B cell (primary cell): Measurements from ENCODE around the gene NLGN1. TPM values are rescaled to one million over a fixed set of nuclear protein-coding genes. Genes with fewer than 3 reads are reported as not detected.

Experiments
- ATAC-seq: fragments of 200-7000 bp; cut with Tn5 transposase; one replicate; pipeline ENCODE4 v1.10.0; 2021; ENCODE audit warnings: low read depth, mild to moderate bottlenecking, moderate number of reproducible peaks, moderate library complexity
- CTCF ChIA-PET: fragments of 350-600 bp; sonication (Branson Sonifier 250); formaldehyde crosslinking; loops from one replicate; lab custom pipeline; 2021; ENCODE audit warnings: antibody characterized with exemption, inconsistent platforms; lab: Charles Lee
- POLR2A ChIA-PET: fragments of 350-600 bp; sonication (Branson Sonifier 250); formaldehyde crosslinking; loops from one replicate; lab custom pipeline; 2021; ENCODE audit warnings: antibody characterized with exemption; lab: Charles Lee
- DNase-seq: peaks from one replicate; pipeline ENCODE4 v3.0.0; 2013
- H2AFZ ChIP-seq: 2 replicates; pipeline ENCODE4 v1.6.1; 2012; ENCODE audit warnings: mild to moderate bottlenecking, low read depth, low read length; ENCODE audit not compliant: insufficient read depth, poor library complexity, severe bottlenecking
- H3K27ac ChIP-seq, 2 donors: 1 replicate in 1 of 2; 2 replicates in 1 of 2; pipeline ENCODE4 v1.5.1; 2012 to 2013; ENCODE audit warnings: low read length in 2 of 2, mild to moderate bottlenecking in 2 of 2, moderate library complexity in 1 of 2
- H3K27me3 ChIP-seq, 4 experiments: fragments of 200-600 bp in 1 of 4; sonication (generic) in 1 of 4; replicated peaks in 1 of 4; 1 replicate in 2 of 4; 2 replicates in 2 of 4; pipeline versions ENCODE4 v1.6.1 to v1.7.0; 2013 to 2016; ENCODE audit warnings: low read length in 3 of 4, mild to moderate bottlenecking in 2 of 4, mixed read lengths in 1 of 4, moderate library complexity in 1 of 4; ENCODE audit not compliant: insufficient read depth in 4 of 4, control insufficient read depth in 3 of 4; ENCODE audit errors: control extremely low read depth in 1 of 4
- H3K36me3 ChIP-seq, 2 experiments: replicated peaks in 1 of 2; 1 replicate in 1 of 2; 2 replicates in 1 of 2; pipeline versions ENCODE4 v1.6.1 to v1.7.1; 2013; ENCODE audit warnings: low read length in 1 of 2; ENCODE audit not compliant: insufficient read depth in 2 of 2, control insufficient read depth in 1 of 2; ENCODE audit errors: control extremely low read depth in 1 of 2, extremely low read depth in 1 of 2
- H3K4me1 ChIP-seq, 2 donors: fragments of 200-600 bp in 1 of 2; sonication (generic) in 1 of 2; 1 replicate in 1 of 2; 2 replicates in 1 of 2; pipeline versions ENCODE4 v1.5.1 to v1.6.1; 2013 to 2017; ENCODE audit warnings: low read length in 2 of 2; ENCODE audit not compliant: control insufficient read depth in 2 of 2, insufficient read depth in 2 of 2
- H3K4me2 ChIP-seq: replicated peaks from 2 replicates; pipeline ENCODE3; 2012; ENCODE audit warnings: mild to moderate bottlenecking, low read depth, low read length; ENCODE audit not compliant: poor library complexity, severe bottlenecking
- H3K4me3 ChIP-seq, 5 experiments: fragments of 200-600 bp in 1 of 5; sonication (generic) in 1 of 5; 1 replicate in 3 of 5; 2 replicates in 2 of 5; pipeline versions ENCODE4 v1.5.1 to v1.7.0; 2011 to 2016; ENCODE audit warnings: low read length in 4 of 5, mild to moderate bottlenecking in 4 of 5, low read depth in 2 of 5, control low read depth in 1 of 5, moderate library complexity in 1 of 5; ENCODE audit not compliant: insufficient read depth in 1 of 5; ENCODE audit errors: control extremely low read depth in 1 of 5, extremely low read depth in 1 of 5
- H3K79me2 ChIP-seq: fragments of 200-600 bp; sonication (generic); one replicate; pipeline ENCODE4 v1.6.0; 2016; ENCODE audit warnings: low read length; ENCODE audit not compliant: control insufficient read depth, insufficient read depth
- H3K9ac ChIP-seq: fragments of 200-600 bp; sonication (generic); 2 replicates; pipeline ENCODE4 v1.6.1; 2017; ENCODE audit warnings: mild to moderate bottlenecking, low read length, moderate library complexity
- H3K9me3 ChIP-seq, 3 donors: one replicate each; pipeline versions ENCODE4 v1.6.1 to v1.7.1; 2013; ENCODE audit warnings: low read length in 2 of 3; ENCODE audit not compliant: control insufficient read depth in 2 of 3, insufficient read depth in 1 of 3; ENCODE audit errors: control extremely low read depth in 1 of 3
- H4K20me1 ChIP-seq: 2 replicates; pipeline ENCODE4 v1.6.0; 2012; ENCODE audit warnings: mild to moderate bottlenecking, low read length; ENCODE audit not compliant: insufficient read depth, control insufficient read depth, poor library complexity, severe bottlenecking
- H3K27ac Mint-ChIP-seq: one replicate; pipeline ENCODE4 v1.8.0; 2021; ENCODE audit warnings: mixed read lengths
- H3K27me3 Mint-ChIP-seq: one replicate; pipeline ENCODE4 v1.8.0; 2021; ENCODE audit warnings: mixed read lengths
- H3K4me1 Mint-ChIP-seq: one replicate; pipeline ENCODE4 v1.8.0; 2021; ENCODE audit warnings: mixed read lengths
- H3K4me3 Mint-ChIP-seq: one replicate; pipeline ENCODE4 v1.8.0; 2021; ENCODE audit warnings: mixed read lengths
- H3K9me3 Mint-ChIP-seq: one replicate; pipeline ENCODE4 v1.8.0; 2022; ENCODE audit warnings: mixed read lengths; ENCODE audit not compliant: insufficient read depth
- CTCF ChIP-seq: fragments of 200-600 bp; IDR thresholded peaks from one replicate; pipeline ENCODE4 v1.8.0; 2022; ENCODE audit warnings: antibody characterized with exemption, mild to moderate bottlenecking
- EZH2 ChIP-seq: IDR thresholded peaks from 2 replicates; pipeline ENCODE4 v1.6.1; 2012; ENCODE audit warnings: borderline replicate concordance, low read depth, mild to moderate bottlenecking, moderate library complexity, low read length; ENCODE audit not compliant: insufficient read depth, poor library complexity, severe bottlenecking
- WGBS: methylation state at CpG from one replicate; pipeline ENCODE4 v1.1.5; 2013; ENCODE audit warnings: missing lambda C conversion rate; ENCODE audit not compliant: insufficient coverage; 5-methylcytosine and 5-hydroxymethylcytosine counted together
- intact Hi-C: fragments of 100-400 bp; cut with micrococcal nuclease; formaldehyde crosslinking; loops from one replicate; pipeline ENCODE4 v1.10.0; 2022
- polyA plus RNA-seq: library from polyadenylated mRNA; depleted of rRNA; stranded (reverse); fragments of >200 nt; gene quantifications from 2 replicates; pipeline ENCODE4 v1.2.3, GENCODE V29; 2012
- total RNA-seq, 2 donors: library from RNA; stranded (reverse); fragments of 120-200 nt in 1 of 2; gene quantifications; 1 replicate in 1 of 2; 2 replicates in 1 of 2; pipeline versions ENCODE4 v1.2.3 to v1.2.4, GENCODE V29; 2013 to 2022

Gene NLGN1
- total and polyA plus RNA-seq, 2 donors (not counting 1 experiment from before 2014, with no cell fraction given) = not detected

GRCh38 chr3:173410849-173411248 is 13.3 kb downstream of the NLGN1 start:
- intact Hi-C loops = no loop called here
- Histone ChIP-seq H3K27me3 (no peaks in the 10 kb centered on the region), H3K4me2 (no peak overlapping the region), H3K79me2 (no peaks in the 10 kb centered on the region), H4K20me1 (no peaks in the 10 kb centered on the region), H3K9ac (no peak overlapping the region), H3K4me3 (no peak overlapping the region), H3K4me1 (no peaks in the 10 kb centered on the region), H3K27ac (no peak overlapping the region), H3K36me3 (no peaks in the 10 kb centered on the region), H3K9me3 (no peaks in the 10 kb centered on the region), H2AFZ (no peak overlapping the region)
- ChIA-PET POLR2A (no interaction called here), CTCF (no interaction called here)
- no peak overlapping the region for H3K4me3 Mint-ChIP-seq
- no peak for ATAC-seq
- no peaks in the 10 kb centered on the region for H3K4me1 Mint-ChIP-seq
- TF ChIP-seq CTCF (no peak), EZH2 (no peak)
- 100% methylated on average over 1 of the region's 1 CpG for WGBS
- no peak overlapping the region for H3K27ac Mint-ChIP-seq
- no peak for DNase-seq
- no peaks in the 10 kb centered on the region for H3K27me3 Mint-ChIP-seq
- no peaks in the 10 kb centered on the region for H3K9me3 Mint-ChIP-seq

- no CpG with 5 or more reads among the region's 5 CpGs for WGBS
- Mint-ChIP-seq H3K4me1 (no peaks in the 10 kb centered on the region), H3K9me3 (no peaks in the 10 kb centered on the region), H3K27ac (no peak overlapping the region), H3K4me3 (no peak overlapping the region), H3K27me3 (no peaks in the 10 kb centered on the region)
- no peak overlapping the region for H2AFZ ChIP-seq
- H3K9me3 ChIP-seq = no peaks in the 10 kb centered on the region
- no peak for ATAC-seq
- intact Hi-C loops = no loop called here
- no peak overlapping the region for H3K9ac ChIP-seq
- no peaks in the 10 kb centered on the region for H3K27me3 ChIP-seq
- H3K36me3 ChIP-seq = no peaks in the 10 kb centered on the region
- no peaks in the 10 kb centered on the region for H3K4me1 ChIP-seq
- DNase-seq = no peak
- TF ChIP-seq EZH2 = no peak
- no peak overlapping the region for H3K4me2 ChIP-seq
- ChIA-PET POLR2A (no interaction called here), CTCF (no interaction called here)
- no peak overlapping the region for H3K4me3 ChIP-seq
- no peaks in the 10 kb centered on the region for H4K20me1 ChIP-seq
- no peaks in the 10 kb centered on the region for H3K79me2 ChIP-seq
- H3K27ac ChIP-seq = no peak overlapping the region
Observed at GRCh38 chr3:173411375-173411973, 13.9 kb downstream of the NLGN1 start.
